ENCODE measurements around the gene IL1RAPL1.

DNA sequence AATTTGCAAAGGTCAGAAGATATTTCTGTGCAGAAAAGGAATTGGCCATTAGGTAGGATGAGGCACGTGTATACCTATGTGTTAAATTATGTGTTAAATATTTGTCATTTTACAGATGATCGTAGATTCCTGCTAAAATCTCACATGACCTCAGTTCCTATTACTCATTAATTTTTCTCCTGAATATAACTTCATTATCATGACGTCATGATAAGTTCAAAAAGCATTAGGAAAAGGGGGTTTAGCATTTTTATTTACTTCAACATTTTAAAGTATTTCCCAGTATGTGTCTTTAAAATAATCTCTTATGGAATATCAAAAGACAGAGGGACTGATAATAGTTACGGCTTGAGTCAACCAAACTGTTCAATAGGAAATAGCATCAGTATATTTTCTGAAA lies 372.8 kb downstream of the IL1RAPL1 start:
- TF ChIP-seq, protein P1, sequence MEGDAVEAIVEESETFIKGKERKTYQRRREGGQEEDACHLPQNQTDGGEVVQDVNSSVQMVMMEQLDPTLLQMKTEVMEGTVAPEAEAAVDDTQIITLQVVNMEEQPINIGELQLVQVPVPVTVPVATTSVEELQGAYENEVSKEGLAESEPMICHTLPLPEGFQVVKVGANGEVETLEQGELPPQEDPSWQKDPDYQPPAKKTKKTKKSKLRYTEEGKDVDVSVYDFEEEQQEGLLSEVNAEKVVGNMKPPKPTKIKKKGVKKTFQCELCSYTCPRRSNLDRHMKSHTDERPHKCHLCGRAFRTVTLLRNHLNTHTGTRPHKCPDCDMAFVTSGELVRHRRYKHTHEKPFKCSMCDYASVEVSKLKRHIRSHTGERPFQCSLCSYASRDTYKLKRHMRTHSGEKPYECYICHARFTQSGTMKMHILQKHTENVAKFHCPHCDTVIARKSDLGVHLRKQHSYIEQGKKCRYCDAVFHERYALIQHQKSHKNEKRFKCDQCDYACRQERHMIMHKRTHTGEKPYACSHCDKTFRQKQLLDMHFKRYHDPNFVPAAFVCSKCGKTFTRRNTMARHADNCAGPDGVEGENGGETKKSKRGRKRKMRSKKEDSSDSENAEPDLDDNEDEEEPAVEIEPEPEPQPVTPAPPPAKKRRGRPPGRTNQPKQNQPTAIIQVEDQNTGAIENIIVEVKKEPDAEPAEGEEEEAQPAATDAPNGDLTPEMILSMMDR (IDR thresholded peaks at IDR 0.05; ENCODE audit: insufficient read depth, low read length, poor library complexity, severe bottlenecking), result no peak
- no peak for TF ChIP-seq EZH2phosphoT487 (conservative IDR thresholded peaks at IDR 0.05; ENCODE audit: low read length)
